GM12873 (cell line): ENCODE data around the gene KANSL3.

Experiments
- TF ChIP-seq, protein P1 (sequence below): IDR thresholded peaks from 2 replicates; pipeline ENCODE4 v1.5.1; 2012; ENCODE audit warnings: low read depth, mild to moderate bottlenecking, moderate library complexity, low read length, control low read depth; ENCODE audit not compliant: insufficient read depth; ENCODE audit errors: missing control alignments

Gene KANSL3

DNA sequence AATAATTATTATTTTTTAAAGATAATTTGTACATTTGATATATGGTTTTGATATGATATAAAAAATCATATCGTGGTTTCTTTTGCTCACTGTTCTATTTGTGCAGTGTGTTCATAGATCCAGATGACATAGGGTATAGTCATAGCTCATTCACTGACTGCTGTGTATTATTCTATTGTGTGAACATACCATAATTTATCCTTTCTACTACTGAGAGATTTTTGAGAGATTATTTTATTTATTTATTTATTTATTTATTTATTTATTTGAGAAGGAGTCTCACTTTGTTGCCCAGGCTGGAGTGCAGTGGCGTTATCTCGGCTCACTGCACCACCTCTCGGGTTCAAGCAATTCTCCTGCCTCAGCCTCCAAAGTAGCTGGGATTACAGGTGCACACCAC, 43.4 kb upstream of the KANSL3 start:
- TF ChIP-seq, protein P1, sequence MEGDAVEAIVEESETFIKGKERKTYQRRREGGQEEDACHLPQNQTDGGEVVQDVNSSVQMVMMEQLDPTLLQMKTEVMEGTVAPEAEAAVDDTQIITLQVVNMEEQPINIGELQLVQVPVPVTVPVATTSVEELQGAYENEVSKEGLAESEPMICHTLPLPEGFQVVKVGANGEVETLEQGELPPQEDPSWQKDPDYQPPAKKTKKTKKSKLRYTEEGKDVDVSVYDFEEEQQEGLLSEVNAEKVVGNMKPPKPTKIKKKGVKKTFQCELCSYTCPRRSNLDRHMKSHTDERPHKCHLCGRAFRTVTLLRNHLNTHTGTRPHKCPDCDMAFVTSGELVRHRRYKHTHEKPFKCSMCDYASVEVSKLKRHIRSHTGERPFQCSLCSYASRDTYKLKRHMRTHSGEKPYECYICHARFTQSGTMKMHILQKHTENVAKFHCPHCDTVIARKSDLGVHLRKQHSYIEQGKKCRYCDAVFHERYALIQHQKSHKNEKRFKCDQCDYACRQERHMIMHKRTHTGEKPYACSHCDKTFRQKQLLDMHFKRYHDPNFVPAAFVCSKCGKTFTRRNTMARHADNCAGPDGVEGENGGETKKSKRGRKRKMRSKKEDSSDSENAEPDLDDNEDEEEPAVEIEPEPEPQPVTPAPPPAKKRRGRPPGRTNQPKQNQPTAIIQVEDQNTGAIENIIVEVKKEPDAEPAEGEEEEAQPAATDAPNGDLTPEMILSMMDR, result no peak

DNA sequence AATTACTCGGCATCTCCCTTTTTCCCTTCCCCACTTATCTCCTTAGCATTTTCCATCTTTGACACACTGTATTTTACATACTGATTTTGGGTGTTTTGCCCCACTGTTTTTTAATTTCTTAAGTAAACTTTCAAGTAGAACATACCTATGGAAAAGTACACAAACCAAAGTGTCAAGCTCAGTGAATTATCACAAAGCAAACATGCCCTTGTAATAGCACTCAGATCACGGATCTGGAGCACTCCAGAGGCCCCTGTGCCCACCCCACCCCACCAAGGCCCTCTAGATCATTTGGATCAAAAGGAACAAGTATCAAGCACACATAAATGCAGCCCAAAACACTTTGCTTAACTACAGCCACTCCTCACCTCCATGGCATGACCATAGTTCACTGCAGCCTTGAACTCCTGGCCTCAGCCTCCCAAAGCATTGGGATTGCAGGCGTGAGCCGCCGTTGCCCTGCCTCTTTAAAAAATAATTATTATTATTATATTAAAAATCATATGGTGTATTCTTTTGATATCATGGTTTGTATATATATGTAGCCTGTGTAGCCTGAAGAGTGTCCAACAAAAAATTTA, 42.5 kb upstream of the KANSL3 start:
- TF ChIP-seq, protein P1, result no peak

DNA sequence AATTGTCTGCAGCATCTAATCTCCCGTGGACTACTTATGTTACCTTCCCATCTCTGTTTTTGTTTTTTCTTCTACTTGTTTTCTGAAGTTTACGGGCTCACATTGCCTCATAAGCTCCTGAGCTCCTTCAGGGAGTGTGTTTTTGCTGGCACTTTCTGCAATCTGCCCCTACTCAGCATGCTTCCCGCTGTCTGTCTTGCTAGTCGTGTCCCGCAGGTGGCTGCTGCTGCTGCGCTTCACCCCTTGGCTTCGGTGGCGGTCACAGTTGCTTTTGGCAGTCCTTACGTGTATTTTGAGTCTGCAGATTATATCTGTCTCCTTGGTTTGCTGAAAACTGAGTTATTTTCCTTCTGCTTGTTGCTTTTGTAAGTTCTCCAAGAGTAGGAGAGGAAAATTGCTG, 41.7 kb upstream of the KANSL3 start:
- TF ChIP-seq, protein P1, result no peak

DNA sequence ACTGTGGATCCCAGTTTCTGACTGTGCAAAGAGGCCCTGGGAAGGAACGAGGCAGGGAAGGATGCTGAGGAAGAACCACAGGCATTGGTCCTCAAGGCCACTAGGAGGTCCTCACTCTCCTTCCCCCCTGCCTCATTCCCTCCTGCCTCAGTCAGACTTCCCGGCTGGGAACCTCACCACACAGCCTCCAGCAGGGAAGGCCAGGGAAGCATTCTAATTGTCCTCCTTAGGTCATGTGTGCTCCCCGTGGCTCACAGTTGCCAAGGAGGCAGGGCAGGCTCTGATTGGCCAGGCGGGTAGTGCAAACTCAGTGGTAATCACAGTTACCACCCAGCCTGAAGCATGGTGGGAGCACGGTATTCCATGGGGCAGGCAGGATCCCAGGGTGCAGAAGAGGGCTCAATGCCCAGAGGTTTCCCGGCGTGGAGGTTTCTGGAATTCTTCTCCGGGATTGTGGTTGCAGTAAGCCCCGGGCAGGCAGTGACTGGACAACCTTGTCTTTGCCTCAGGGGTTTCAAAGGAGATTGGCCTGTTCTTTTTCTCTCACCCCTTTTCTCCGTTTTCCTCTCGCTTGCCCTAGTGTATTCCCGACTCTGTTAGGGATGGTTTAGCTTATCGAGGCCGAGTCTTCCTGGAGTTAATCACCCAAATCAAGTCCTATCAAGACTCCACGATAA, 31.6 kb upstream of the KANSL3 start:
- TF ChIP-seq, protein P1, result no peak

DNA sequence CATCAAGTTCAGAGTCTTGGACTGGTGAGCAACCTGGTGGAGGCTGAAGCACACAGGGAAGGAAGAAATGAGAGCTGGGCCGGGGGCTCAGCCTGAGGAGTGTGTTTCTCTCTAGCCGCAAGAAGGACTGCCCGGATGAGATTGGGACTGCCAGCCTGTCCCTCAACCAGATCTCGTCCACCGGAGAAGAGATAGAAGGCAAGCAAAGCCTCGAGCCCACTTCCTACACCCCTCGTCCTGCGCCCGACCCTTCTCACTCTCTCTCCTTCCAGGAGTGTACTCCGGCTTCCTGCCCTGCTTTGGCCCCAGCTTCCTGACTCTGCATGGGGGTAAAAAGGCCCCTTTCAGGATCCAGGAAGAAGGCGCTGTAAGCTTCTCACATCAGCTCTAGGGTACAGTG, 30.7 kb upstream of the KANSL3 start:
- TF ChIP-seq, protein P1, result no peak

DNA sequence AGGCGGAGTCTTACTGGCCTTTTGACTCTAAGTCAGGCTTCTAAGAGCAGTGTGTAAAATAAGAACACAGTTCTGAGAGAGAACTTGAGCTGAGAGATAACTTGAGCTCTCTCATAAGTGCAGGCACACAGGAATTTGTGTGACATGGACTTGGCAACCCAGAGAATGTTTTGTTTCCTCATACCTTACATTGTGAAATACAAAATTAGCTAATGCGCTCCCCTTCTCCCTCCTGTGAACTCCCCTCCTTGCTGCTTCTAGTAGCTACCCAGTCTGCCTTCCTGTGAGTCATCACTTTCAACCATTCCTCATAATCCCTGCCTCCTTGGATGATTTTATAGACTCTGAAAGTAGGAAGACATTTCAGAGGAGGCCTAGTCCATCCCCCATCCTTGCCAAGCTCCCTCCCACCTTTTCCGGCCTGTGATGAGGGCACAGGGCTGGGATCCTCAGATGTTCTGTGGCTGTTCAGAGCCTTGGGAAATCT, 27.0 kb upstream of the KANSL3 start:
- TF ChIP-seq, protein P1, result no peak

DNA sequence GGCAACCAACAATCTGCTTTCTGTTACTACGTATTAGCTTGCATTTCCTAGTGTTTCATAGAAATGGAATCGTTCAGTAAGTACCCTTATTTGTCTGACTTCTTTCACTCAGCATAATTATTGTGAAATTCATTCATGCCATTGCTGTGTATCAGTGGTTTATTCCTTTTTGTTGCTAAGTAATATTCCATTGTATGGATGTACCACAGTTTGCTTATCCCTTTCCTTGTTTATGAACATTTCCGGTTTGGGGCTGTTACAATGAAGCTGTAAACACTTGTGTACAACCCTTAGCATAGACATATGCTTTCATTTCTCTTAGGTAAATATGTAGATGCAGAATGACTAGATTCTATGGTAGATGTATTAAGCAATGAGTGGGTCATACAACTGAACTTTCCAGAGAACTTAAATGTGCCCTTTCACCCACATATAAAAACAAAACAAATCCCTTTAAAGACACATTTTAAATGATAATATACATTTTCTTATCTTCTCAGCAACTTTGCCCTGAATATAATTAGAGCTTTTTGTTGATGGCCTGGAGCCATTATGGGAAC, 26.3 kb upstream of the KANSL3 start:
- TF ChIP-seq, protein P1, result no peak
